ENCODE data around the gene ARHGAP24.
A peak's percentile ranks its signal among the peaks of the same experiment; 100 is the strongest.

DNA sequence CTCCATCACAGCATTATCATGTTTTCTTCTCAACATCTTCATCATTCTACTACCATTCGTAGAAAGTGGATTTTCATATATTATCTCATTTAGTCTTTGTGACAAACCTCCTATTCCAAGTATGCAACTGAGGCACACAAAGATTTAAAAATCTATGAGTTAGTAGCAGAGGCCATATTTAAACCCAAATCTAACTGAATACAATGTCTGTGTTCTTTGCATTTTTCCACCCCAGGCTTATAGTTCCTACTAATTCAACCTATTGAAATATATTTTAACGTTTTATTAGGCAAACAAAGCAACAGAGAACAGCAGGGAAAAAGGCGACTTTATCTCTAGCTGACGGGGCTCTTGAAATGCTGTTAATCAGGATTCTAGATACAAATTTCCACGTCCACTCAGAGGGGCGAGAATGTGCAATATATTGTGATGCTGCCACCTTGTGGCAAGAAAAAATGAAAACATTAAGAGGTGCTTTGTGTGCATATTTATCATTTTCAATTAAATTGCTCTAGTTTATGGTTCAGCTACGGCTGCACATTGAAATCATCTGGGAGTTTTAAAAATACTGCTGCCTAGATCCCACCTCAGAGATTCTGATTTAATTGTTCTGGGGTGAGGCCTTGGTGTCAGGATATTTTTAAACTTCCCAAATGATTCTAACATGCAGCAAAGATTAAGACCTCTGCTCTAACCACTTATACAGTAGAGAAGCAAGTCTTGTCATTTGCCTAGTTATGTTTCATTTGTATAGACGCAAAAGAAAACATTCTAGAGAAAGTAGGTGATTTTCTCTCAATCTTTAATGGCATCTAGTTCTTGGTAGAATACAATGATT is 569.0 kb downstream of the ARHGAP24 start:
- TF ChIP-seq, protein P1, sequence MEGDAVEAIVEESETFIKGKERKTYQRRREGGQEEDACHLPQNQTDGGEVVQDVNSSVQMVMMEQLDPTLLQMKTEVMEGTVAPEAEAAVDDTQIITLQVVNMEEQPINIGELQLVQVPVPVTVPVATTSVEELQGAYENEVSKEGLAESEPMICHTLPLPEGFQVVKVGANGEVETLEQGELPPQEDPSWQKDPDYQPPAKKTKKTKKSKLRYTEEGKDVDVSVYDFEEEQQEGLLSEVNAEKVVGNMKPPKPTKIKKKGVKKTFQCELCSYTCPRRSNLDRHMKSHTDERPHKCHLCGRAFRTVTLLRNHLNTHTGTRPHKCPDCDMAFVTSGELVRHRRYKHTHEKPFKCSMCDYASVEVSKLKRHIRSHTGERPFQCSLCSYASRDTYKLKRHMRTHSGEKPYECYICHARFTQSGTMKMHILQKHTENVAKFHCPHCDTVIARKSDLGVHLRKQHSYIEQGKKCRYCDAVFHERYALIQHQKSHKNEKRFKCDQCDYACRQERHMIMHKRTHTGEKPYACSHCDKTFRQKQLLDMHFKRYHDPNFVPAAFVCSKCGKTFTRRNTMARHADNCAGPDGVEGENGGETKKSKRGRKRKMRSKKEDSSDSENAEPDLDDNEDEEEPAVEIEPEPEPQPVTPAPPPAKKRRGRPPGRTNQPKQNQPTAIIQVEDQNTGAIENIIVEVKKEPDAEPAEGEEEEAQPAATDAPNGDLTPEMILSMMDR (IDR thresholded peaks at IDR 0.05) = peak; percentile 66
- TF ChIP-seq SIN3A (IDR thresholded peaks at IDR 0.05; ENCODE audit: borderline replicate concordance, insufficient read depth, low read depth, low read length) = no peak
- no peak for TF ChIP-seq POLR2AphosphoS5 (IDR thresholded peaks at IDR 0.05; ENCODE audit: low read depth, low read length)
- TF ChIP-seq TCF7L2 (IDR thresholded peaks at IDR 0.05; ENCODE audit: low read depth, low read length) = no peak
